Activated CD4-positive, alpha-beta T cell treated with anti-CD3 and anti-CD28 coated beads for 48 hours (primary cell): Measurements from ENCODE around the gene CFDP1.

Source experiments
- DNase-seq: peaks from one replicate; pipeline ENCODE4 v3.0.0-alpha.2; 2020

CFDP1 gene

GRCh38 chr16:75402821-75403475, 30.4 kb downstream of the CFDP1 start:
- no peak for DNase-seq

GRCh38 chr16:75402159-75402820, 31.0 kb downstream of the CFDP1 start:
- no peak for DNase-seq

- DNase-seq = no peak
Observed at GRCh38 chr16:75401691-75402090, 31.6 kb downstream of the CFDP1 start.

GRCh38 chr16:75398333-75398732, 35.0 kb downstream of the CFDP1 start:
- no peak for DNase-seq

- no peak for DNase-seq
Observed at GRCh38 chr16:75394941-75395340, 38.4 kb downstream of the CFDP1 start.

- no peak for DNase-seq
Observed at GRCh38 chr16:75392906-75393305, 40.4 kb downstream of the CFDP1 start.

- no peak for DNase-seq
Observed at GRCh38 chr16:75390926-75391653, 42.2 kb downstream of the CFDP1 start.

- no peak for DNase-seq
Observed at GRCh38 chr16:75389096-75389690, 44.1 kb downstream of the CFDP1 start.

- DNase-seq = no peak
Observed at GRCh38 chr16:75387951-75388350, 45.4 kb downstream of the CFDP1 start.

- no peak for DNase-seq
Observed at GRCh38 chr16:75385507-75386152, 47.7 kb downstream of the CFDP1 start.

GRCh38 chr16:75383141-75383540, 50.2 kb downstream of the CFDP1 start:
- no peak for DNase-seq

GRCh38 chr16:75382611-75383010, 50.7 kb downstream of the CFDP1 start:
- no peak for DNase-seq

- DNase-seq = no peak
Observed at GRCh38 chr16:75380870-75381269, 52.4 kb downstream of the CFDP1 start.

GRCh38 chr16:75379911-75380847, 53.1 kb downstream of the CFDP1 start:
- DNase-seq = peak; percentile 52

- DNase-seq = peak; percentile 21
Observed at GRCh38 chr16:75379339-75379738, 54.0 kb downstream of the CFDP1 start.

GRCh38 chr16:75378616-75379015, 54.7 kb downstream of the CFDP1 start:
- DNase-seq = no peak

GRCh38 chr16:75377729-75378386, 55.4 kb downstream of the CFDP1 start:
- DNase-seq = no peak

GRCh38 chr16:75376475-75377161, 56.7 kb downstream of the CFDP1 start:
- no peak for DNase-seq

- DNase-seq = no peak
Observed at GRCh38 chr16:75374388-75374787, 58.9 kb downstream of the CFDP1 start.

GRCh38 chr16:75372236-75372856, 61.0 kb downstream of the CFDP1 start:
- DNase-seq = no peak
